GM12873 (cell line): ENCODE results near the gene MMP15.

ENCODE experiments used
- CTCF ChIP-seq: IDR thresholded peaks from 2 replicates; pipeline ENCODE4 v1.5.1; 2012; ENCODE audit warnings: low read depth, mild to moderate bottlenecking, moderate library complexity, low read length, control low read depth; ENCODE audit not compliant: insufficient read depth; ENCODE audit errors: missing control alignments

Gene MMP15

GRCh38 chr16:58085584-58086251 is 60.2 kb downstream of the MMP15 start:
- TF ChIP-seq CTCF: no peak

GRCh38 chr16:58086381-58087208 is 61.0 kb downstream of the MMP15 start:
- TF ChIP-seq CTCF: no peak

GRCh38 chr16:58087209-58087913 is 61.8 kb downstream of the MMP15 start:
- TF ChIP-seq CTCF: no peak

- TF ChIP-seq CTCF: no peak
Measured at GRCh38 chr16:58088091-58088490, 62.5 kb downstream of the MMP15 start.

- no peak for TF ChIP-seq CTCF
Measured at GRCh38 chr16:58094026-58094425, 68.5 kb downstream of the MMP15 start.

GRCh38 chr16:58094791-58095574 is 69.4 kb downstream of the MMP15 start:
- no peak for TF ChIP-seq CTCF
